ENCODE results near the gene GPR15. TPM values are rescaled to one million over a fixed set of nuclear protein-coding genes. Genes with fewer than 3 reads are reported as not detected.

The GPR15 gene
- total and polyA plus RNA-seq, 2 donors (not counting 3 experiments of a cell fraction or from before 2014, with no cell fraction given), result not detected

- Histone ChIP-seq H3K9me1 (replicated peaks; ENCODE audit: control insufficient read depth, extremely low read depth, insufficient read depth, low read length) (no peaks in the 10 kb centered on the region), H2AFZ (ENCODE audit: low read depth, low read length) (no peak overlapping the region), H4K20me1 (replicated peaks; ENCODE audit: control insufficient read depth, extremely low read depth, insufficient read depth, low read length) (no peaks in the 10 kb centered on the region), H3K9ac (replicated peaks; ENCODE audit: extremely low read depth, insufficient read depth, low read length) (no peak overlapping the region), H3K79me2 (ENCODE audit: control insufficient read depth, insufficient read depth, low read length) (no peaks in the 10 kb centered on the region), H3K4me2 (ENCODE audit: insufficient read depth, low read length) (no peak overlapping the region), H3K9me3 (replicated peaks; ENCODE audit: control insufficient read depth, insufficient read depth, low read length) (no peaks in the 10 kb centered on the region), H3K4me1 (ENCODE audit: control insufficient read depth, extremely low read depth, insufficient read depth, low read length) (no peaks in the 10 kb centered on the region), H3K27ac (ENCODE audit: insufficient read depth, low read depth, low read length) (no peak overlapping the region), H3K4me3 (replicated peaks in 1 of 3; ENCODE audit: insufficient read depth in 1 of 3, low read depth in 1 of 3, low read length in 3 of 3) (no peak overlapping the region), H3K36me3 (ENCODE audit: control insufficient read depth in 2 of 2, extremely low read depth in 1 of 2, insufficient read depth in 2 of 2, low read length in 2 of 2) (no peaks in the 10 kb centered on the region), H3K27me3 (ENCODE audit: control insufficient read depth in 2 of 2, insufficient read depth in 2 of 2, low read length in 2 of 2) (peaks cover 5 to 12% of the 10 kb centered on the region in 2 experiments)
- no peak for TF ChIP-seq FOS (IDR thresholded peaks at IDR 0.05; ENCODE audit: borderline replicate concordance, insufficient read depth, low read length)
- TF ChIP-seq POLR2AphosphoS5 (IDR thresholded peaks at IDR 0.05; ENCODE audit: insufficient read depth, low read depth, low read length), result no peak
- no peak for TF ChIP-seq POLR2A (IDR thresholded peaks at IDR 0.05; ENCODE audit: low read depth, low read length)
- TF ChIP-seq, protein P1, sequence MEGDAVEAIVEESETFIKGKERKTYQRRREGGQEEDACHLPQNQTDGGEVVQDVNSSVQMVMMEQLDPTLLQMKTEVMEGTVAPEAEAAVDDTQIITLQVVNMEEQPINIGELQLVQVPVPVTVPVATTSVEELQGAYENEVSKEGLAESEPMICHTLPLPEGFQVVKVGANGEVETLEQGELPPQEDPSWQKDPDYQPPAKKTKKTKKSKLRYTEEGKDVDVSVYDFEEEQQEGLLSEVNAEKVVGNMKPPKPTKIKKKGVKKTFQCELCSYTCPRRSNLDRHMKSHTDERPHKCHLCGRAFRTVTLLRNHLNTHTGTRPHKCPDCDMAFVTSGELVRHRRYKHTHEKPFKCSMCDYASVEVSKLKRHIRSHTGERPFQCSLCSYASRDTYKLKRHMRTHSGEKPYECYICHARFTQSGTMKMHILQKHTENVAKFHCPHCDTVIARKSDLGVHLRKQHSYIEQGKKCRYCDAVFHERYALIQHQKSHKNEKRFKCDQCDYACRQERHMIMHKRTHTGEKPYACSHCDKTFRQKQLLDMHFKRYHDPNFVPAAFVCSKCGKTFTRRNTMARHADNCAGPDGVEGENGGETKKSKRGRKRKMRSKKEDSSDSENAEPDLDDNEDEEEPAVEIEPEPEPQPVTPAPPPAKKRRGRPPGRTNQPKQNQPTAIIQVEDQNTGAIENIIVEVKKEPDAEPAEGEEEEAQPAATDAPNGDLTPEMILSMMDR (IDR thresholded peaks at IDR 0.05; ENCODE audit: extremely low read depth in 1 of 2, insufficient read depth in 1 of 2, low read depth in 1 of 2, low read length in 2 of 2), result no peak
- no peak for TF ChIP-seq MYC (IDR thresholded peaks at IDR 0.05; ENCODE audit: low read depth, low read length)
- no peak for TF ChIP-seq MAX (IDR thresholded peaks at IDR 0.05; ENCODE audit: insufficient read depth, insufficient read length)
- no peak for TF ChIP-seq JUN (IDR thresholded peaks at IDR 0.05; ENCODE audit: borderline replicate concordance, insufficient read depth, insufficient read length, low read depth)
- TF ChIP-seq EZH2 (IDR thresholded peaks at IDR 0.05; ENCODE audit: borderline replicate concordance, low read depth, low read length, severe bottlenecking), result no peak
- no peak for TF ChIP-seq GATA2 (IDR thresholded peaks at IDR 0.05; ENCODE audit: insufficient read depth, insufficient read length, low read depth, low read length)
- BruUV-seq (replicated peaks), result no TSS peak
- dilution Hi-C loops (cut with MboI; ENCODE audit: extremely low pct_ligation_motif_present, low sequenced_read_pairs), result no loop called here
- intact Hi-C loops (cut with micrococcal nuclease), result no loop called here
- DNase-seq (ENCODE audit: low read depth, low spot score) (no peak), FAIRE-seq (no peak)
- ChIA-PET CTCF (interaction anchor here (1.1 to 1.4 kb wide), 2 partner anchors 8 to 64 kb away, joined by 3 to 7 read pairs; no protein-coding TSS in a partner anchor), POLR2A (no interaction called here)
Observed at GRCh38 chr3:98564282-98565005, 32.7 kb downstream of the GPR15 start.
